Nephron progenitor cell (in vitro differentiated cells): Measurements from ENCODE around the gene IL17RD.
A peak's percentile ranks its signal among the peaks of the same experiment; 100 is the strongest.

Experiments
- DNase-seq: peaks from one replicate; pipeline ENCODE4 v3.0.0; 2021
- H3K27ac Mint-ChIP-seq: 2 replicates; pipeline ENCODE4 v1.8.0; 2021; ENCODE audit warnings: mild to moderate bottlenecking, moderate library complexity, mixed read lengths
- H3K27me3 Mint-ChIP-seq: 2 replicates; pipeline ENCODE4 v1.8.0; 2021; ENCODE audit warnings: mild to moderate bottlenecking, low read depth, mixed read lengths; ENCODE audit not compliant: poor library complexity
- H3K36me3 Mint-ChIP-seq: 2 replicates; pipeline ENCODE4 v1.8.0; 2021; ENCODE audit warnings: low read depth, mixed read lengths
- H3K4me1 Mint-ChIP-seq: 2 replicates; pipeline ENCODE4 v1.8.0; 2021; ENCODE audit warnings: mixed read lengths
- H3K4me3 Mint-ChIP-seq: 2 replicates; pipeline ENCODE4 v1.8.0; 2021; ENCODE audit warnings: mild to moderate bottlenecking, moderate library complexity, mixed read lengths
- H3K9me3 Mint-ChIP-seq: 2 replicates; pipeline ENCODE4 v1.8.0; 2021; ENCODE audit warnings: mild to moderate bottlenecking, moderate library complexity, mixed read lengths
- TF ChIP-seq, protein P1 (sequence below): fragments of 200-600 bp; sonication (generic); IDR thresholded peaks from 2 replicates; pipeline ENCODE4 v1.5.0; 2021; ENCODE audit warnings: antibody characterized with exemption

Gene IL17RD

DNA sequence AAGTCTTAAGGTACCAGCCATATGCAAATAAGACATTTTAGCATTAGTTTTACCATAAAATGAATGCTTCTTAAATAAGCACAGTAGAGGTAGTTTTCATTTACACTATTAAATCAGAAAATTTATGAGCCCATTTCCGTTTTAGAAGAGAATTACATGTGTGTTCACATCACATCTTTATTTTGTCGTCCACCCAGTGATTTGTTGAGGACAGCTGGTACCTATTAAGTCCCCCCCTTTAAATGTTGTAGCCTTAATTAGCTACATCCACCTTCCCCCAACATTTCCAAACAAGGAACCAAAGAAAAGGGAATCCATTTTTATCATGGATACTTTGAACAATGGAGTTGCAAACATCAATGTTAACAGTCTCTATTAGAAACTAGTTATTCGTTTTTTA lies 6.8 kb downstream of the IL17RD start:
- Mint-ChIP-seq H3K9me3 (no peaks in the 10 kb centered on the region), H3K36me3 (no peaks in the 10 kb centered on the region), H3K4me1 (peaks cover 100% of the 10 kb centered on the region), H3K27me3 (no peaks in the 10 kb centered on the region), H3K4me3 (peak overlapping the region; percentile 74), H3K27ac (peak overlapping the region; percentile 100)
- TF ChIP-seq, protein P1, sequence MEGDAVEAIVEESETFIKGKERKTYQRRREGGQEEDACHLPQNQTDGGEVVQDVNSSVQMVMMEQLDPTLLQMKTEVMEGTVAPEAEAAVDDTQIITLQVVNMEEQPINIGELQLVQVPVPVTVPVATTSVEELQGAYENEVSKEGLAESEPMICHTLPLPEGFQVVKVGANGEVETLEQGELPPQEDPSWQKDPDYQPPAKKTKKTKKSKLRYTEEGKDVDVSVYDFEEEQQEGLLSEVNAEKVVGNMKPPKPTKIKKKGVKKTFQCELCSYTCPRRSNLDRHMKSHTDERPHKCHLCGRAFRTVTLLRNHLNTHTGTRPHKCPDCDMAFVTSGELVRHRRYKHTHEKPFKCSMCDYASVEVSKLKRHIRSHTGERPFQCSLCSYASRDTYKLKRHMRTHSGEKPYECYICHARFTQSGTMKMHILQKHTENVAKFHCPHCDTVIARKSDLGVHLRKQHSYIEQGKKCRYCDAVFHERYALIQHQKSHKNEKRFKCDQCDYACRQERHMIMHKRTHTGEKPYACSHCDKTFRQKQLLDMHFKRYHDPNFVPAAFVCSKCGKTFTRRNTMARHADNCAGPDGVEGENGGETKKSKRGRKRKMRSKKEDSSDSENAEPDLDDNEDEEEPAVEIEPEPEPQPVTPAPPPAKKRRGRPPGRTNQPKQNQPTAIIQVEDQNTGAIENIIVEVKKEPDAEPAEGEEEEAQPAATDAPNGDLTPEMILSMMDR: no peak
- no peak for DNase-seq

DNA sequence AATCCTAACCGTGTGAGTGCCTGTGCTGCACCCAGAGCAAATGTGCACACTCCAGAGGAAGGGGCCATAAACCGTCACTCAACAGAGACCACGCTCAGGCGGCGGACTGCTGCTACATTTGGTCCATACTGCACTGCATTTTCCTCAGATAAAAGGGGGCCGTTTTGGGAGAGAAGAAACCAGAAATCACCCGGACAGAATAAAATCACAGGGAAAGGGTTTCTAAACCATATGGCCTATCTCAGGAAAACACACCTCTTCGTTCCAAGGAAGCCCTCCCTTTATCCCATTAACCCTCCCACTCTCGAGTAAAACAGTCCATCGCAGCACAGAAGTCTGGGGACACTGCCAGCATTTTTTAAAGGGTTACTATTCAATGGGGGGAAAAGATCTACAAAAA lies 7.6 kb downstream of the IL17RD start:
- Mint-ChIP-seq H3K9me3 (no peaks in the 10 kb centered on the region), H3K4me1 (peaks cover 100% of the 10 kb centered on the region), H3K27me3 (no peaks in the 10 kb centered on the region), H3K27ac (peak overlapping the region; percentile 100), H3K4me3 (peak overlapping the region; percentile 74), H3K36me3 (no peaks in the 10 kb centered on the region)
- TF ChIP-seq, protein P1: no peak
- peak; percentile 51 for DNase-seq

DNA sequence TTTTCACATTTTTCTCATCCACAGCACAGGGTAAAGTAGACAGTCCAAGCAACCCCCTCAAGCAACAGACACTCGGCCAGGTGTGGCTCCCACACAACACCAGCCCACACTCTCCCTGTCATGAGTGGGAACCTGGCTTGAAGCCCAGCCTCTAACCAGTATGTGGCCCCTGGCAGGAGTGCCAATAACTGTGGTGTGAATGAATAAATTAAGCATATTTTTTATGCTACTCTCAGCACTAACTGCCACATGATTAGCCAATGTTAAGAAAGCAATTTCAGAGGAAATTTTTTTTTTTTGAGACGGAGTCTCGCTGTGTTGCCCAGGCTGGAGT lies 9.9 kb downstream of the IL17RD start:
- Mint-ChIP-seq H3K27me3 (no peaks in the 10 kb centered on the region), H3K4me3 (peak overlapping the region; percentile 33), H3K27ac (peak overlapping the region; percentile 73), H3K9me3 (no peaks in the 10 kb centered on the region), H3K4me1 (peaks cover 100% of the 10 kb centered on the region), H3K36me3 (peaks cover 3% of the 10 kb centered on the region)
- TF ChIP-seq, protein P1: no peak
- DNase-seq: no peak

DNA sequence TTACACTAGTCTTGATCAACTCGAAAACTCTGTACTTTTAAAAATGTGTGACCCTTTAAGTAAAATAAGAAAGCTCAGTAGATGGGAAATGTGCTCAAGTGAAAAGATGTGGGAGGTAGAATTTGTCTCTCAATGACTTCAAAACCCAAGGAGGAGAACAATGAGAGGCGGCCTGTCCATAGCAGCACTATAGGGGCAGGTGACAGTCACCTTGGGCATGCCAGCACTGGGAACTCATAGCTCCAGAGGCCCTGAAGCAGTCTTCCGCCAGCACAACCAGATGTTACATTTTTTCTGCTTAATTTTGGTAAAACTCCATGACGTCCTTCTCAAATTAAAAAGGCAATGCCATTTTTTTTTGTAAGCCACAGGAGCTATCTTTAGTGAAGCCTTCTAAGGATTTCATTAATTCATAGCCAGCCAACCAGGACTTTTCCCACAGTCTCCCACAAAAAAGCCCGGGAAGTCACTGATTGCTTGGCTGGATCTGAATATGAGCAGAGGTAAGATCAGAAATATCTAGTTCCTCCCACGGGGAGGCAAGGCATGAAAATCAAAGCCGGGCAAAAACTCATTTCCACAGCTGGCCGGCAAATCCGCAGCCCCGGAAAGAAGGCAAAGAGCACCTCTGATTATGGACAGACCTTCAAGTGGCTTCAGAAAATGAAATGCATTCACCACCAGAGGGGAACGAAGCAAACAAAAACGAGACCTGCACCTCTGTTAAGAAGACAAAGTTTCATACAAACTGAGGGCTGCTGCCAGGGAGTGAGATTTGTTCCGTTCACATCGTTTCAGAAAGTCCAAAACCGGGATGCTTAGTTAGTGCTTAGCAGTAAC lies 10.5 kb downstream of the IL17RD start:
- H3K27ac Mint-ChIP-seq: peak overlapping the region; percentile 73
- no peaks in the 10 kb centered on the region for H3K9me3 Mint-ChIP-seq
- TF ChIP-seq, protein P1: no peak
- DNase-seq: no peak
- H3K36me3 Mint-ChIP-seq: peaks cover 9% of the 10 kb centered on the region
- H3K27me3 Mint-ChIP-seq: no peaks in the 10 kb centered on the region
- peak overlapping the region; percentile 33 for H3K4me3 Mint-ChIP-seq
- H3K4me1 Mint-ChIP-seq: peaks cover 100% of the 10 kb centered on the region

DNA sequence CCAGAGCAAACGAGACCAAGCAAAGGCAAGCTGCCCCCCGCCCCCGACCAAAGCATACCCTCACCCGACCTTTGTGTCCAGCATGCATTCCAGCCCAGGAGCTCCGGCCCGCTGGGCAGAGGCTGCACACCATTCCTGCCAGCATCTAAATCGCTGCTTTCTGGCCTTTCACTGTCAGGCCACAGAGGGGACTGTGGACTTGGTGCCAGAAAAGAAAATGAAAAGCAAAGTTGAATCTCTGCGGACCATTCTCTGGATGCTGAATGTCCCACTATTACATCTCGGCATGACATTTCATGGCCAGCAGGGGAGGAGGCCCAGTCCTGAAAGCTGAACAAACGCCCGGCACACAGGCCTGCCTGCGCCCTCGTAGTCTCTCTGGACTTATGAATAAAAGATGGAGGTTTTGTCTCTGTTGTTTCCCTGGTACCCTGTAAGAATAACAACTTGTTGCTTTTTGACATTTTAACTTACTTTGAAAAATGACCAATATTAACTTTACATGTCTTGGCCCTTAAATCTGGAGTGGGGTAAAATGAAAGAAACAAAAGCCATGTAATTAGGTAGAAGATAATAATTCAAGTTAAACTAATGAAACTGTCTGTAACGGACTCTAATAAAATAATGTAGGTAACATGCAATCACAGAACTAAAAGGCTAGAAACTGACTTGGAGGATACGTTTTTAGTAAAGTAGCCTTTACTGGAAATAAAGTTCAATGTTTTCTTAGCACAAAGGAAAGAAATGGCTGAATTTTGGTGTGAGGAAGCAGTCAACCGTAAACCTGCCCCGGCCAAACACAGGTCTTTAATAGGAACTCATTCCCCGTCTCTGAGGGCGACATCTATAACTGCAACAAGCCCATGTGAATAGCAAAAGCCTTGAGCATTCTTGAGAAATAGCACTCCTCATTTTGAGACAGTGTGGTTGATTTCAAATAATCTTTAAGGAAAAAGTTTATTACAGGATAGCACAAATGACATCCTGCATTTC lies 12.7 kb downstream of the IL17RD start:
- peak overlapping the region; percentile 98 for H3K27ac Mint-ChIP-seq
- peaks cover 97% of the 10 kb centered on the region for H3K4me1 Mint-ChIP-seq
- no peaks in the 10 kb centered on the region for H3K27me3 Mint-ChIP-seq
- H3K4me3 Mint-ChIP-seq: peak overlapping the region; percentile 73
- H3K9me3 Mint-ChIP-seq: no peaks in the 10 kb centered on the region
- TF ChIP-seq, protein P1: no peak
- DNase-seq: peak; percentile 53
- H3K36me3 Mint-ChIP-seq: peaks cover 30% of the 10 kb centered on the region
